Fibroblast of skin of right biceps (primary cell): ENCODE results near the gene ABCA3.

ENCODE experiments used
- DNase-seq: peaks from one replicate; pipeline ENCODE4 v3.0.0-alpha.2; 2013

Gene ABCA3

GRCh38 chr16:2308089-2308962 is 32.2 kb downstream of the ABCA3 start:
- no peak for DNase-seq

DNA sequence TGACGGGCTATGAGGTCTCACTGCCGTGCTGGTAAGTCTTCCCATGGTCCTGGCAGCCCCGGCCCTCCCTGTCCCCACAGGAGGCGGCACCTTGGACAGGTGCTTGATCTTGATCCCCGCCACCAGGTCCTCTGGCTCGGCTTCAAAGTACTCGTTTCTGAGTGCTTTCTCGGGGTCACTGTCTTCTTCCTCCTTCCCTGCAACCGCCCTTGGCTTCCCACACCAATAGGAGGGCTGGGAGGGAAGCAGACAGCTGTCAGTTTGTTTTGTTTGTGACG is 40.7 kb downstream of the ABCA3 start:
- no peak for DNase-seq

GRCh38 chr16:2299121-2299914 is 41.2 kb downstream of the ABCA3 start:
- no peak for DNase-seq

GRCh38 chr16:2298621-2299020 is 41.9 kb downstream of the ABCA3 start:
- no peak for DNase-seq

DNA sequence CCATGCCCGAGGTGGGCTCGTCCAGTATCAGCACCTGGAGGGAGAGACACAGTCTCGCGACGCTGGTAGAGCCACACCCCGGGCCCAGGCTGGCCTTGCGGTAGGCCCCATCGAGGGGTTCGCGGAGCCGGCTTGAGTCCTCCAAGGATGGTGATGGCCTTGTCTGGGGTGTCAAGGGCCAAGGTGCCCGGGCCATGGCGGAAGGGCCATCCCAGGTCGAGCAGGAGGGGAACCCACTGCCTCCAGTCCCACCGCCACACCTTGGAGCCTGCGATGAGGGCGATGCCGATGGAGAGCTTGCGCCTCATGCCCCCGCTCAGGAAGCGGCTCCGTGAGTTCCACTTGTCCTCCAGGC is 43.0 kb downstream of the ABCA3 start:
- no peak for DNase-seq

- DNase-seq: peak; percentile 5
These were observed 43.6 kb downstream of the ABCA3 start for GRCh38 chr16:2296661-2297505.

- DNase-seq: no peak
These were observed 45.3 kb downstream of the ABCA3 start for GRCh38 chr16:2295056-2295798.

DNA sequence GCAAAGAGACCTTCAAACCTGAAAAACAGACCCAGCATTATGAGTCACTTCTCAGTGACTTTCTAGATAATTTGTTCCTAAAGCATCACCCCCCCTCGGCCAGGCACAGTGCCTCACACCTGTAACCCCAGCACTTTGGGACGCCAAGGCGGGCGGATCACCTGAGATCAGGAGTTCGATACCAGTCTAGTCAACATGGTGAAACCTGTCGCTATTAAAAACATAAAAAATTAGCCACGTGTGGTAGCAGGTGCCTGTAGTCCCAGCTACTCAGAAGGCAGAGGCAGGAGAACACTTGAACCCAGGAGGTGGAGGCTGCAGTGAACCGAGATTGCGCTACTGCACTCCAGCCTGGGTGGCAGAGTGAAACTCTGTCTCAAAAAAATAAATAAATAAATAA is 48.3 kb downstream of the ABCA3 start:
- no peak for DNase-seq

GRCh38 chr16:2289282-2289681 is 51.2 kb downstream of the ABCA3 start:
- no peak for DNase-seq

GRCh38 chr16:2288726-2289125 is 51.8 kb downstream of the ABCA3 start:
- no peak for DNase-seq

- no peak for DNase-seq
These were observed 52.5 kb downstream of the ABCA3 start for GRCh38 chr16:2287916-2288547.

DNA sequence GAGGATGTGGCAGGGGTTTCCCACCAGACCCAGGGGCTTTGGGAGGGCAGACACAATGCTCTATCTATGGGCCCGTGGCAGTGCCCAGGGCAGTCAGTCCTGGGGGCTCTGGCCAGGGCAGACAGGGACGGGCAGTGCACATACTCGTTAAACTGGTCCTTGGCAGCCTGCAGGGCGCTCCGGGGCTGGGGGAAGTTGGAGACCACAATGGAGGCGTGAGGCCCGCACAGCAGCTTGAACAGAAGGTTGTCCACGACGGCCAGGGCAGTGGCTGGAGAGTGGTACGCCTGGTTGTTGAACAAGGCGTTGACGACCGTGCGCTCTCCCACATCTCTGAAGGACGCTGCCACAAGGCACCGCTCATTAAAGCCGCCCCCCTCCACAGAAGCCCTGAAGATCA is 54.0 kb downstream of the ABCA3 start:
- no peak for DNase-seq

DNA sequence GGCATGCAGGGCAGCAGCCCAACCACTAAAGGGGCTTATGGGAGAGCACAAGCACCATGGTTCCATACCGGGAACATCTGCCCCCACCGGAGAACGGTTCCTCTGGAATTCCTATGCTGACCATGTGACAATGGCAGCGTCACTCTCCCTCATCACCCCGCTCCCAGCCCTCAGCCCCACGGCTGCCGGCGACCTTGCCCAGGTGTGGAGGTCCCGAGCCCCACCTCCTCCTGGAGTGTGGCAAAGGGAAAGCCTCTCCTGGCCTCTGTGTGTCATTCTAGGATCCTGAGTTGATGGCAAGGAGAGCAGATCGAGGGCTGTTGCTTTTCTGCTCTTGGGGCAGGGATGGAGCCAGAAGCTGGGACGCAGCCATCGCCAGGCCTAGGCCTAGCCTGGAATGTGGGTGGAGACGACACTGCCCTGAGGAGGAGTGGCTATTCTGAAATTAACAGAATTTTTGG is 54.8 kb downstream of the ABCA3 start:
- no peak for DNase-seq

- DNase-seq: no peak
These were observed 55.5 kb downstream of the ABCA3 start for GRCh38 chr16:2284797-2285576.

DNA sequence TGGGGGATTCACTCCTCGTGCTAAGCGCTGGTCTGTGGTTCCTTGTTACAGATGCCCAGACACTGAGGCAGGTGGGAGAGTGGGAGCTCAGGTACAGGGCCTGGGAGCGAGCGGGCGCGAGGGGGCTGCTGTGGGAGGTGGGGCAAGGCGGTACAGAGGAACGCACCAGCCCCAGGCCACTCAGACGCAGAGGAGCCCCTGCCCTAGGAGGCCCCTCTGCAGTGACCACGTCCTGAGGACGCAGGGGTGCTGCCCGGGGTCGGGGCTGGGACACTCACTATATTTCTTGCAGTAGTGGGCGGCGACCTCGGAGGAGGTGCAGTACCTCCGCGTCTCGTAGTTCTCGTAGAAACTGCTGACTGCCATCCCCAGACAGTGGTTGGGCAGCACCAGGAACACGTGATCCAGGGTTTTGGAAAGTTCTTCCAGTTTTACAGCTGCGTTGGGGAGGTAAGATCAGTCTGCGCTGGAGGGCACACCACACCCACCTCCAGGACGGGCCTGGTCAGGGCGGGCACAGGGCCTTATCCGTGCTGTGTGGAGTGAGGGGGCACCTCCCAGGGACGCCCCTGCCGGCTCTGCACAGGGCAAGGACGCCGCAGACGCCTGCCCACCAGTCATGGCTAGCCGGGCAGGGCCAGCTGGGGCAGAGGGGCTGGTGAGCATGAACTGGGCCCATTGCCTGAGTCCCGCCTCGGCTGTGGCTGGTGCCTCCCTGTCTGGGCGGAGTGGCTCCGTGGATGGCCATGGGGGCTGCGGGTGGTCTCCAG is 56.3 kb downstream of the ABCA3 start:
- no peak for DNase-seq

- no peak for DNase-seq
These were observed 57.5 kb downstream of the ABCA3 start for GRCh38 chr16:2282866-2283555.

- DNase-seq: no peak
These were observed 58.3 kb downstream of the ABCA3 start for GRCh38 chr16:2282262-2282661.

DNA sequence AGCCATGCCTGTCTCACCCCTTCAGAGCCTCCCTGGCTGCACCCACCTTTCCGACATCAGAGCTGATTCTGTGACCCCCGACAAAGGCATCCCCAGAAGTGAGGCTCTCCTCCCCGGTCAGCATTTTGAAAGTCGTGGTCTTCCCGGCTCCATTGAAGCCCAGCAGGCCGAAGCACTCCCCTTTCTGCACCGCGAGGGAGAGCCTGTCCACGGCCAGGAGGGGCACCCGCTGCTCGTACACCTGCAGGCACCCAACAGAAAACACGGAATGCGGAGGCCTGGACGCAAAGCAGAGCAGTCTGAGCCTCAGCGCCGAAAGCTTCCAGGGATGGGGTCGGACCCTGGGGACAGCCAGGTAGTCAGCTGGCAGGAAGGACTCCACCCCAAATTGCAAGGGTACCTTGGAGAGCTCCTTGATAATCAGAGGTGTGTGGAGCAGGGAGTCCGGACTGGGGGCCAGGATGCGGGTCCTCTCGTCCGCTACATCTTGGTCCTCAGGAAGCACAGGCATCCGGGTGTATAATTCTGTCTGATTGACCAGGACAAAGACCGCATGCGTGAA is 59.5 kb downstream of the ABCA3 start:
- DNase-seq: no peak

DNA sequence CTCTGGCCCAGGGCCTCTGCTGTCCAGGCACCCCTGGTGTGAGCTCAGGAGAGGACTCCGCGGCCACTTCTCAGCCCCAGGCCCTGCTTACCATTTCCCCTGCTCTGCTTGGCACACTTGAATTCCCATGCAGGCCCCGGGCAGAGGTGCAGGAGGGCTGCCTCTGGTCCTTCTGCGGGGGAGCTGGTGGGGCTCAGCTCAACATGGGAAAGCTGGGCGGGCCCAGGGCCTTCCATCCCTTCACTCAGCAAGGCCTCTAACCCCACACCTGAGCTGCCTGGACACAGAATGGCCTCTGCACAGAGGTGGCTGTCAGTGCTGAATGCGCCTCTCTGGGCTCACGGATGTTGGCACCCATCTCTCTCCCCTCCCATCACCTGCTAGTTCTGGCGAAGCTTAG is 60.1 kb downstream of the ABCA3 start:
- DNase-seq: no peak
